GM21723 (cell line): ENCODE results near the gene HELZ.

Source experiments
- ATAC-seq: cut with Tn5 transposase; IDR thresholded peaks from one replicate; pipeline ENCODE4 v1.9.1; 2021; ENCODE audit warnings: mild to moderate bottlenecking, moderate library complexity; ENCODE audit not compliant: unreplicated experiment

HELZ gene

DNA sequence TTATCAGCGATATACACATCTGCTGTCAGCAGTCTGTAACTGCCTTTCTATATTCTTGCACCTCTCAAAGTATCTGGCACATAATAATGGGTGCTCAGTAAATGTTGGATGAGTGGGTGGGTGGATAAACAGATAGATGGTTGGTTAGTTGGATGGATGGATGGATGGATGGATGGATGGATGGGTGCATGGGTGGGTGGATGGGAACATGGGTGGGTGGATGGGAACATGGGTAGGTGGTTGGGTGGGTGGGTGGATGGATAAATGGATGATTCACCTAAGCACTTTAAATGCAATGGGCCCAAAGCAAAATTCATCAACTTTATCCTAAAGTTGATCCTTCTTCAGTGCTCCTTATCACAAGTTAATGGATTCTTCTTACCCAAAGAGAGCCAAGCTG is 48.6 kb downstream of the HELZ start:
- ATAC-seq: no peak

DNA sequence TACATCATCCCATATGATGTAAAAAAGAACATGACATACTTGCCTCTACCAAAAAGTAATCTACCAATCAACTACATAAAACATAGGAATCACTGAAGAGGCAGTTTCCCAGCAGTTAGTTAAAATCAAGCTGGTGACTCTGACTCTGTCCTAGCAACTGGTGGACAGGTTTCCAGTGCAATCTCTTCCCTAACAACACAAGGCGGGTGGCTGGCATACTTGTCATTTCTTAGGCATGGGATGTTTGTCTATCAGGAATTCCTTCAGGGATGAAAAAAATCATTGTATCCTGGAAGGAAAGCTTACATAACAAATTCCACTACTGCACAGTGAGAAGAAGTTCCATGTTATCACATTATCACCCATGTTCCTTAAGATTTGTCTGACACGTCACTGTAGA is 50.9 kb downstream of the HELZ start:
- ATAC-seq: no peak

DNA sequence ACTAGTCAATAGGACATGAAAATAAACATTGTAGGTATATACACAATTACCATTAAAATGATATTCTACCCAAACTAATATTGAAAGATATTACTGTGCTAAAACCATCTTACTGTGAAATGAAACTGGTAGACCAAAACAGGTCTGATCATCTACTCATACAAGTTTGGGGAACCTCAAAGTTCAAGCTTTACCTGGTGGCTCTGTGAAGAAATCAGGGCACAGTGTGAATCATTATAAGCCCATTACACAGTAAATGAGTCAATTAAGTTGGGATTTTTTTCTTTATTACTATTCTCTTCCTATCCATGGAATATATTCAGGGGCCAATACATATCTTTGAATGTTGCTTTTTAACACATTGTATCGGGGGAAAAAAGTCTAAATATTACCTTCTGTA is 57.1 kb downstream of the HELZ start:
- ATAC-seq: no peak

DNA sequence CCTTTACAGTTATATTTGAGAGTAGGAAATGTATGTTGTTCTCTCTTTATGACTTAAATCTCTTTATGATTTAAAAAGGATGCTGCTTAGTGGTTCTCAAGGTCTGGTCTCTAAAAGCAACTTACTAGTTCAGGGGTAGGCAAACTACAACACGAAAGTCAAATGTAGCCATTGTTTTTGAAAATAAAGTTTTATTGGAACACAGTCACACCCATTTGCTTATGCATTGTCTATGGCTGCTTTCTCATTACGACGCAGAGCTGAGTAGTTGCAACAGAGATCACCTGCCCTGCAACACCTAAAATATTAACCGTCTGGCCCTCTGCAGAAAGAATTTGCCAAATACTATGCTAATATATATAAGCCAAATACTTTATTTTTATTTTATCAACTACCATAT is 58.2 kb downstream of the HELZ start:
- ATAC-seq: no peak

DNA sequence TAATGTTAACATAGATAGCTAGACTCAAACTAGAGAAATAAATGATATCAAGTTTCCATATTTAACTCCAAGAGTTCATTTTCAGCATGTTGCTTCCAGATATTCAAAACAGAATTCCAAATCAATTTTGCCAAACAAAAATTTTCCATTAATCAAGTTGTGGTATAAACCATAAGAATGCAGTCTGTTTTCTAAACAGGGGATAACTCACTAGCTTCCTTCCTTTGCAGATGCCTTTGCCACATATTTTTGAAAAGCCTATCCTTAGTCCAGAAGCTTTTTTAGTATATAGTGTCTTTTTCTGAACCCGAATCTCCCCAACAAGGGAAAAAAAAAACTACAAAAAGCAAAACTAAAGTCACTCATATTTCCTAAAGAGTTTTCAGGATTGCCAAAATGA is 61.5 kb downstream of the HELZ start:
- ATAC-seq: no peak

DNA sequence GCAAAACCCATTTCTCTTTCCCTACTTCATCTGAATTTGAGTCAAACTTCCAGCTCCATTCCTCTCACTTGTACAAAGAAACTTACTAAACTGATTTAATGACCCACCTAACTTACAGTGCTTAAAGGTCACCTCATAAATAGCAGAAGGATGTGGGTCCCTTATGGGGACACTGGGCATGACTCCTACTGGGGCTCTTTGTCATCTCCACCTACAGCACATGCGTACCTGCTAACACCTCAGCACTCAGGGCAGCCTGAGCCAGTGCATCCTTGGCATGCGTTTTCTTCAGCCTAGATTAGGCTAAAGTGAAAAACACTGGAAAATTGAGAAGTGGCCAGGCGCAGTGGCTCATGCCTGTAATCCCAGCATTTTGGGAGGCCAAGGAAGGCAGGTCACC is 63.2 kb downstream of the HELZ start:
- no peak for ATAC-seq

DNA sequence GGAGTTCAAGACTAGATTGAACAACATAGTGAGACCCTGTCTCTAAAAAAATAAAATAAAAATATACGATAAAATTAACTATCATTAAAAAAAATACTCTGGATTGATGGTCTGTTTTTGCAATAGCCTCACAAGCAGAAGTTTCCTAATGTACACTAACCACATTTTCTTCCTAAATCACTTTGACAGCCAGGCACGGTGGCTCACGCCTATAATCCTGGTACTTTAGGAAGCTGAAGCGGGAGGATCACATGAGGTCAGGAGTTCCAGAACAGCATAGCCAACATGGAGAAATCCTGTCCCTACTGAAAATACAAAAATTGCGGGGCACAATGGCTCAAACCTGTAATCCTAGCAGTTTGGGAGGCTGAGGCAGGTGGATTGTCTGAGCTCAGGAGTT is 64.7 kb downstream of the HELZ start:
- ATAC-seq: no peak

DNA sequence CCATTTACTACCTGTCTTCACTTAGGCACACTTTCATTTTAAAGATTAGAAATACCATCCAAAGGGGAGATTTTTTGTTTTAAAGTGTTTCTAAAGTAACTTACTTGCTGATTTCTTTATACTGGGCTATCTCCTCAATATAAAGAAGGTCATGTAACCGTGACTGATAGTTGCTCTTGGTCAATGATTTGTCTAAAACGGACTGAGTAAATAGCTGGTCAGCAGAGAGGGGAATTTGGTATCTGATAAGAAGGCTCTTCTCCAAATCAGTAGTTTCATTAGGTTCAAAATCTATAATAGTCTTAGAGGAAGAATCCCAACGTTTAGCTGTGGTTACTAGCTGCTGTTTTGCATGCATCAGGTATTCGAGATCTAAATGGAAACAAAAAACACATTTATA is 66.4 kb downstream of the HELZ start:
- no peak for ATAC-seq

DNA sequence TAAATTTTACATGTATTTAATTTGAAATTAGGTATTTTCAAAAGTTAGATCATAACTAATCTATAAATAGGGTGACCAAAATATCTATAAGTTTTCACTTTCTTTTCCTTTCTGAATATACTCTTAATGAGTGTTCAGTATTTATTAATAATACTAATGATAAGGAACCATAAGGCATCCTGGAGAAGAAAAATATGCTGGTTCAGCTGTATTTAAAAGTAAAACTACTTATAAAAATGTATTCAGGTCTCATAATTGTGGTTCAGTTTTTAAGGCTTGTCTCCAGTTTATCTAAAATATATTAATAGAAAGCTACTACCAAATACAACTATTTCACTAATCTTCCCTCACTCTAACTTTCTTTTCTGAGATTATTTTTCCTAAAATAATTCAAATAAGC is 67.3 kb downstream of the HELZ start:
- no peak for ATAC-seq

DNA sequence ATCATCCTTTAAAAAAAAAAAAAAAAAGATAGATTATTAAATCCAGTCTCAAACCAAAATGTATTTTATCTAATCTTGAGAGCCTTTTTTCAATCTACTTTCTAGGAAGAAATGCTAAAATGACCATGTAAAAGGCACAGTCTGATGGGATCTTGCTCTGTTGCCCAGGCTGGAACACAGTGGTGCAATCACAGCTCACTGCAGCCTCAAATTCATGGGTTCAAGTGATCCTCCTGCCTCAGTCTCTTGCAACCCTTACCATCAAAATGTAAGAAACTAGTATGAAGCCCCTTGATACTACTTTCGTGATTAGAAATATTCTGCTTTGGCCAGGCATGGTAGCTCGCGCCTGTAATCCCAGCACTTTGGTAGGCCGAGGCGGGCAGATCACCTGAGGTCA is 70.8 kb downstream of the HELZ start:
- no peak for ATAC-seq

DNA sequence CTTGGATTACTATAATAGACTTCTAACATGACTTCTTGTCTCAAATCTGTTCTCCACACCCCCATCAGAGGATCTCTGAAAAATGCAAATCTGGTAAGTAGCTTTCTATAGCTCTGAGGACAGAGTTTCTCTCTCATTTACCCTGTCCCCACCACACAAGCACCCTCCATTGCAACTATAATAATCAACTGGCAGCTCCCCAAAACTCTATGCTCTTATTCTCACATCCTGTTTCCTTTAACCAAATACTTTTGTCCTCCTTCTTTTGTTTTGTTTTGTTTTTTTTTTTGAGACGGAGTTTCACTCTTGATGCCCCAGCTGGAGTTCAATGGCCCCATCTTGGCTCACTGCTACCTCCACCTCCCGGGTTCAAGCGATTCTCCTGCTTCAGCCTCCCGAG is 73.4 kb downstream of the HELZ start:
- peak; percentile 97 for ATAC-seq

DNA sequence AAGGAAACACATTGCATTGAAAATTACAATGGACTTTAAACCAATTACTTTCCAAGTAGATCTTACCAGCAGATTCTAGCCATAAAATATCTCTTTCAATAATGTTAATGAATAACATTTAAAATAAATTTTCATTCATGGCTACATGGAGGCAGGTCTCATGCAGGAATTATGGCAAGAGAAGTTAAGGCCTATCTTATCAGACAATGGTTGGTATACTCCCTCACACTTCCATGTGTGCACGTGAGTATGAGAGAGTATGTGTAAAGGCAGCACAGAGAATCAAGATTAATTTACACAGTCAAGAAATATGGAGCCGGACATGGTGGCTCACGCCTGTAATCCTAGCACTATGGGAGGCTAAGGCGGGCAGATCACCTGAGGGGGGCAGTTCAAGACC is 76.5 kb downstream of the HELZ start:
- no peak for ATAC-seq

DNA sequence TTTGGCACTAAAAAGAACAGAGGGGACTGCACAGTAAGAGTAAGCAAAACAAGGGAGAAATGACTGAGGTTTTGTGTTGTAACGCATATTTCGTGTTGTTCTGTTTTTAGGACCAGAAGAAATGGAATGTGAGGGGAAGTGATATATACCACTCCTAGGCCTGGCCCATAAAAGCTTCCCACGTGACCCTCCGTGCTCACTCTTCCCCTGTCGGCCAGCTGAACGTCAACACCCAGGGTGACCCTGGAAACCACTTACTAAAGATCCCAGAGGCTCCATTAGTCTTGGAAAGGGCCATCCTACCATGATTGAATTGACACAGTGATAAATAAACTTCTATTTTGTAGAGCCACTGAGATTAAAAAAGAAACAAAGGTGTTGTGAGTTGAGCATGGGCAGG is 79.8 kb downstream of the HELZ start:
- no peak for ATAC-seq

DNA sequence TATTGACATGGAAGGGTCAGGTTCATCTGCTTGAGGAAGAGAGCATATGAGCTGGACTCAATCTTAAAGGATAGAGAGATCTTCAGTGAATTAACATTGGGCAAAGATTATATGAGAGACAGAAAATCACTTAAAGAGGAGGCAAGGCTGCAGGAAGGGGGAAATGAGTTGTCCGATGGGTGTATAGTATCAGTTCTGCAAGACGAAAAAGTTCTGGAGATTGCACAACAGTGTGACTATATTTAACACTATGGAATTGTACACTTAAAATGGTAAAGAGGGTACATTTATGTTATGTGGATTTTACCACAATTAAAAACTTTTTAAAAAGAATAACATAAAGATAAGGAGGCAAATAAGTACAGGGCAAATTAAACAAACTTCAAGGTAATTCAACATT is 80.7 kb downstream of the HELZ start:
- no peak for ATAC-seq

DNA sequence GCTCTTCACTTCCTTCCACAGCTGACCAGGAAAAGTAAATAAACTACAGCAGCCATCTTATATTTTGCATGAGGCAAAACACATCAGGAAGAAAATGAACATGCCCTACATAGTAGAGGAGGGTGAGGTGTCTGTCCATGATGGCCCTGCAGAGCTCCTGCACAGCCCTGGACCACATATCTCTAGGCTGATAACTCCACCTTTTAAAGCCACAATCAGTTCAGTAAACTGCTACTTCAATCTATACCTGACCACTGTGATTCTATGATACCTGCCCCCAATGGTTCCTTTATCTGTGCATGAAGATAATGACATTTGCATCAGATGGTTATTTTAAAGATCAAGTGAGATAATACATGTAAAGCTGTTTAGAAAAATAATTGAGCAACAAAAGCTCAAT is 82.2 kb downstream of the HELZ start:
- ATAC-seq: no peak

DNA sequence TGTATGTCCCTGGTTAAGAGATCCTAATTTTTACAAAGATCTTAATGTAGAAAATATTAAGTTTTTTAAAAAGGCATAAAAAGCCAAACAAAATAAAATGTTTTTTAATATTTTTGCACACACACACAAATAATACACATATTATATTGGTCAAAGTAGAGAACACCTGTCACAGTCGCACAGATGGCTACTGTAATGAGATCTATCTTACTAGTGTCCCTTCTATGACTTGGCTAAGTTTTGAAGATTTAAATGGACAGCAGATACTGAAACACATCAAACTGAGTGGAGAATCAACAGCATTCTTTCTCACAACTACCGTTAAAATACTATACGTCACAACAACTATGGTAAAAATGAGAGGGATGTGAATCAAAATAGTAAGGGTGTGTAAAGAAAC is 83.4 kb downstream of the HELZ start:
- ATAC-seq: no peak

DNA sequence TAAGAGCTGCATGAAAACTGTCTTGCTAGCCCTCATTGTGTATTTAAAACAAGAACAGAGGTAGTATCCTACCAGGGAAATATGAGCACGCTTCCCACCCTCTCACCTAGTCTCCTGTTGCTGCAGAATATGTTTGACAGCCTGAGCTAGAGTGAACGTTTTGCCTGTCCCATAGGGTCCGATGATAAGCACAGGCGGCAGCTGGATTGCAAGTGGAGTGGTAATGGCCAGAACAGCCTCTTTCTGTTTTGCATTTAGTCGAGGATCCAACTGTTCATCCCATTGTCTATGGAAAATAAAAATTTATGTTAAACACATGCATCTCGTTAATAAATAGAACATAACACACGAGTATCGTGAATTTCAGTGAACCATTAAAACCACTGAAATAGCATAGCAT is 84.2 kb downstream of the HELZ start:
- no peak for ATAC-seq

DNA sequence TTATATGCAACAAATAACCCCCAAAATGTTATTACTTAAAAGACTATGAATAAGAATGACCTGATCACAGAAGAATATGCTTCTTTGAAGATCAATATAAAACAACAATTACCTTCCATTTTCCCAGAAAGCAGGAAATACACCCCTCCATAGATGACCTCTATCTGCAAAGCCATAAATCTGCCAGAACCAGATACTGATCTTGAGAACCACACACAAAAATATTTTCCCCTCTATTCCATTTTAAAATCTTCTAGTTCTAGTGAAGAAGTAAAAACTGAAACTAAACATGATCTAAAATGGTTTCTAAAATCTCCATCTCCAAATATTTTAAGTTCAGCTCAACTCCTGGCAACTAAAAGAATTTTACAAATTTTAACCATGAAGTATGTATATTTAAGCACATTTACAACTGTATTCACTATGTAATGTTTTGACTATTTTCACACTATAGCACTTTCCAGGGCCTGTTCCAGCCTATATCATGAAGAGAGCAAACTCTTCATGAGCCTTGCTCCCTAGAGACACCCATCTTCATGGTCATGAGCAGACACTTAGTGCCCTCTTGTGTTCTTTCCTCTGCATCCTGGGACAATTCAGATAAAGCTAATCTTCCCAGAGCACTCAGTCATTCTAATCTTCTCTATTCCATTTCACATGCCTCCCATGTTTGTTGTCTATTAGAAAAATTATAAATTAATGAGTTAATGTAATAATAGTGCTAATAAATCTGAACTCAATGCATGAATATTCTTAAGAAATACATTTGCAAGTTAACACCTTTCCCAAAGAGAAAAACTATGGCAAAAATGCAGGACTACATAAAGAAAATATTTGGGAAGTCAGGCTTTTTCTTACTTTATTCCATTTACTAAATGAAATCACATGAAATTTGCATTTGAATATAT is 87.0 kb downstream of the HELZ start:
- ATAC-seq: no peak

DNA sequence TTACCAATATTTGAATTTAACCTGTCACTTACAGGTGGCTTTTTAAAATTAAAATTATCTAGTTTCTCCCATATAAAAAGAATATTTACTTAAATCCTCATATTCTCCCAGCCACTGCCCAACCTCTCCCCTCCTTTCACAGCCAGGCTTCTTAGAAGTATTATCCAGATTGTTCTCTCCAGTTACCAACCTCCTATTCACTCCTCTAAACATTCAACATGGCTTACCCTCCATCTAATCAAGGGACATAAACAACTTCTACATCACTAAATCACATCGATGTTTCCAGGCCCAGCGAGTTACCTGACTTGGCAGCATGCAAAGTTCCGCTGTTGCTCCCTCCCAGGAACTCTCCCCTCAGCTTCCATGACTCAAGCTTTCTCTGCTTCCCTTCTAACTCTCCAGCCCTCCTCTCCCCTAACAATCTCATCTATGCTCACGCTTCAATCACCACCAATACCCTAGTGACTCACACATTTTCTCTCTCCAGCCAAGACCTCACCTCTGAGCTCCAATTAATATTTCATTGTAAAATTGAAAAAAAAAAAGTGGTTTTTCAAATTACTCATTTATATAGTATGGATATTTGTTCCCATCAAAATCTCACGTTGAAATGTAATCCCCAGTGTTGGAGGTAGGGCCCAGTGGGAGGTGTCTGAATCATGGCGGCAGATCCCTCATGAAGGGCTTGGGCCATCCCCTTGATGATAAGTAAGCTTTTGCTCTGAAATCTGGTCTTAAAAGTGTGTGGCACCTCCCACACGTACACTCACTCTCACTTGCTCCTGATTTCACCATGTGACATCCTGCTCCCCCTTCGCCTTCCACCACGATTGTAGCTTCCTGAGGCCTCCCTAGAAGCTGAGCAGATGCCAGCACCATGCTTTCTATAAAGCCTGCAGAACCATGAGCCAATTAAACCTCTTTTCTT is 88.5 kb downstream of the HELZ start:
- ATAC-seq: no peak

DNA sequence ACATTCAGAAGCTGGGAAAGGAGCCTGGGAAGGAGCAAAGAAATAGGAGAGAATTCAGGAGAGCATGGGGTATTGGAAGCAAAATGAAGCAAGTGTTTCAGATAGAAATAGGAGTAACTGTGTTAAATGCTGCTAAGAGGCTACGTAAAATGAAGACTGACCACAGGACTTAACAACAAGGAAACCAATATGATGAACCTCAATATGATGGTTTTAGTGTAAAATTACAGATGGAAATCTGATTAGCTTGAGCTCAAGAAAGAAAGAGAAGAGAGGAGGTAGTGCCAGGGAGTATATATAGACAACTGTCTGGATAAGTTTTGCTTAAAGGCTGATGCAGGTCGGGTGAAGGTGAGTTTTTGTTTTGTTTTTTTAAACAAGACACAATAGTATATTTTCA is 92.2 kb downstream of the HELZ start:
- ATAC-seq: no peak

DNA sequence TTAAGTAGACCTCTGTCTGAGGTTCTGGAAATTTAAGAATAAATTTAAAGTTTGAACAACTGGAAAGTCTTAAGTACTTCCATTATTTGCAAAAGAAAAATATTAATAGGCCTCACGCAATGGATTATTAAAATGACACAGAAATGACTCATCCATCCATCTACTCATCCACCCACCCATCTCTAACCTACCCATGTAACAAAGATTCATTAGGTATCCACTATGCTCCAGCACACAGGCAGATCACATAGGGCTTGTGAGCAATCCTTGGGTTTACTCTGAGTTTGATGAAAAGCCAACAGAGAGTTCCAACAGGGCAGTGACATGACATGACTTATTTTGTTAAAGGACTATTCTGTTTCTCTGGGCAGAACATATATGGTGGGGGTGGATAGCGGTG is 93.3 kb downstream of the HELZ start:
- no peak for ATAC-seq

DNA sequence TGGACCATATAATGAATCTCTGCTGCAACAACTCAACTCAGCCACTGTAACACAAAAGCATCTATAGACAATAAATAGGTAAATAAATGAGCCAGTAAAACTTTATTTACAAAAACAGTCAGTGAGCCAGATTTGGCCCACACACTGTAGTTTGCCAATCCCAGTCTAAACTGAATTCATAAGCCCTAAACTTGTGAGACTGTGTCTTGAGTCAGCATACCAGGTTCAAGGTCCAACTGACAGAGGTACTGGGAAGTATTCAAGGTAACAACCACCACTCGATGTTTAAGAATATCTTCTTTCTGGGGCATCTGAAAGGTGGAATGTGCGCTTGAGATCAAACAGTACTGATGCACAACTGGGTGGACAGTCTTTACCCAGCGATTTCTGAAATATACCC is 94.2 kb downstream of the HELZ start:
- ATAC-seq: no peak
